ENCODE data around the gene JHY. TPM values are rescaled to one million over a fixed set of nuclear protein-coding genes. Genes with fewer than 3 reads are reported as not detected.

The JHY gene
- 2.7 to 4.1 TPM (median 4.0 TPM) in 5 replicates for total RNA-seq (2022; extraction: Qiagen RNA extraction; ENCODE audit: low read depth)

GRCh38 chr11:122882189-122882856, at the start of gene JHY:
JHY (plus strand) TSS chr11:122882759; CDS start chr11:122885850, 3,091 bp downstream.

GRCh38 chr11:122981388-122982264, 99.1 kb downstream of the JHY start, which contains the start of gene BSX:
BSX (minus strand) TSS chr11:122981834; CDS start chr11:122981671, 163 bp downstream.

Other genes with a start within 250 kb of the JHY start
- gene UBASH3B, start 227.0 kb upstream of the JHY start, total RNA-seq (2022; extraction: Qiagen RNA extraction; ENCODE audit: low read depth) = 46.5 to 60.3 TPM (median 57.8 TPM) in 5 replicates
- 0.05 TPM in 1 of 5 replicates, not detected in the others for gene CRTAM, start 44.3 kb upstream of the JHY start, total RNA-seq (2022; extraction: Qiagen RNA extraction; ENCODE audit: low read depth)
- gene BSX, start 99.1 kb downstream of the JHY start, total RNA-seq (2022; extraction: Qiagen RNA extraction; ENCODE audit: low read depth) = not detected in 5 replicates
- 1,511 to 1,960 TPM (median 1,776 TPM) in 5 replicates for gene HSPA8, start 179.4 kb downstream of the JHY start, total RNA-seq (2022; extraction: Qiagen RNA extraction; ENCODE audit: low read depth)